Muscle of leg (tissue), 11 donors: Measurements from ENCODE around the gene PCCA. TPM values are rescaled to one million over a fixed set of nuclear protein-coding genes. Genes with fewer than 3 reads are reported as not detected.
A peak's percentile ranks its signal among the peaks of the same experiment; 100 is the strongest.

ENCODE experiments used
- DNase-seq: peaks from one replicate; pipeline ENCODE4 v3.0.0; 2013
- H3K27ac ChIP-seq: one replicate; pipeline ENCODE4 v1.5.1; 2013; ENCODE audit warnings: mild to moderate bottlenecking, low read length, control low read depth
- H3K27me3 ChIP-seq: one replicate; pipeline ENCODE4 v1.6.1; 2013; ENCODE audit warnings: low read length; ENCODE audit not compliant: control insufficient read depth, insufficient read depth
- H3K36me3 ChIP-seq: one replicate; pipeline ENCODE4 v1.6.1; 2013; ENCODE audit warnings: low read length; ENCODE audit not compliant: control insufficient read depth, insufficient read depth
- H3K4me1 ChIP-seq: one replicate; pipeline ENCODE4 v1.6.1; 2013; ENCODE audit warnings: low read length; ENCODE audit not compliant: control insufficient read depth, insufficient read depth
- H3K4me3 ChIP-seq: one replicate; pipeline ENCODE4 v1.5.1; 2013; ENCODE audit warnings: low read length, control low read depth
- H3K9me3 ChIP-seq: replicated peaks from 2 replicates; pipeline ENCODE4 v1.6.1; 2013; ENCODE audit warnings: low read depth, low read length; ENCODE audit not compliant: control insufficient read depth
- WGBS: methylation state at CpG from one replicate; pipeline ENCODE4 v1.1.5; 2013; ENCODE audit warnings: missing lambda C conversion rate; ENCODE audit not compliant: insufficient coverage; 5-methylcytosine and 5-hydroxymethylcytosine counted together
- polyA plus RNA-seq, 8 donors: library from polyadenylated mRNA; unstranded; fragments of 120-200 nt; gene quantifications; one replicate each; pipeline versions ENCODE4 v1.2.1 to v1.2.3, GENCODE V29; 2013; ENCODE audit warnings: inconsistent platforms in 1 of 8, low replicate concordance in 1 of 8; ENCODE audit not compliant: insufficient read length in 8 of 8, insufficient read depth in 1 of 8
- total RNA-seq: library from RNA; stranded (reverse); fragments of 120-200 nt; gene quantifications from one replicate; pipeline ENCODE4 v1.2.4, GENCODE V29; 2013

Gene PCCA
- total and polyA plus RNA-seq, 9 donors, result 23.9 to 35.5 (median 29.5) TPM

GRCh38 chr13:100461309-100462030 is 372.6 kb downstream of the PCCA start:
- Histone ChIP-seq H3K27me3 (no peaks in the 10 kb centered on the region), H3K36me3 (no peaks in the 10 kb centered on the region), H3K27ac (no peak overlapping the region), H3K4me1 (peaks cover 4% of the 10 kb centered on the region), H3K4me3 (no peak overlapping the region), H3K9me3 (peaks cover 8% of the 10 kb centered on the region)
- peak; percentile 43 for DNase-seq
- 40% methylated on average over 1 of the region's 5 CpGs for WGBS

- H3K9me3 ChIP-seq, result peaks cover 7% of the 10 kb centered on the region
- WGBS, result 30% methylated on average over 2 of the region's 4 CpGs
Measured at GRCh38 chr13:100464006-100464405, 375.1 kb downstream of the PCCA start.

GRCh38 chr13:100465558-100465957 is 376.7 kb downstream of the PCCA start:
- Histone ChIP-seq H3K27ac (no peak overlapping the region), H3K4me3 (no peak overlapping the region), H3K36me3 (no peaks in the 10 kb centered on the region), H3K9me3 (no peaks in the 10 kb centered on the region), H3K27me3 (no peaks in the 10 kb centered on the region), H3K4me1 (peaks cover 4% of the 10 kb centered on the region)
- no CpG with 5 or more reads among the region's 5 CpGs for WGBS
- DNase-seq, result no peak

More at GRCh38 chr13:100464006-100464405, 375.1 kb downstream of the PCCA start:
- Histone ChIP-seq H3K4me3 (no peak overlapping the region), H3K4me1 (peaks cover 4% of the 10 kb centered on the region), H3K27me3 (no peaks in the 10 kb centered on the region), H3K27ac (no peak overlapping the region), H3K36me3 (no peaks in the 10 kb centered on the region)
- DNase-seq, result no peak

- Histone ChIP-seq H3K4me3 (no peak overlapping the region), H3K9me3 (no peaks in the 10 kb centered on the region), H3K36me3 (no peaks in the 10 kb centered on the region), H3K27me3 (no peaks in the 10 kb centered on the region), H3K4me1 (no peaks in the 10 kb centered on the region), H3K27ac (no peak overlapping the region)
- DNase-seq, result no peak
- no CpG with 5 or more reads among the region's 5 CpGs for WGBS
Measured at GRCh38 chr13:100470866-100471505, 382.1 kb downstream of the PCCA start.

GRCh38 chr13:100473087-100473486 is 384.2 kb downstream of the PCCA start:
- 64% methylated on average over 10 of the region's 10 CpGs for WGBS

GRCh38 chr13:100473501-100474044 is 384.7 kb downstream of the PCCA start:
- WGBS, result 86% methylated on average over 2 of the region's 8 CpGs

More at GRCh38 chr13:100473087-100473486, 384.2 kb downstream of the PCCA start:
- Histone ChIP-seq H3K27ac (no peak overlapping the region), H3K4me1 (no peaks in the 10 kb centered on the region), H3K36me3 (no peaks in the 10 kb centered on the region), H3K27me3 (no peaks in the 10 kb centered on the region), H3K9me3 (no peaks in the 10 kb centered on the region), H3K4me3 (no peak overlapping the region)
- DNase-seq, result no peak

GRCh38 chr13:100476963-100477362 is 388.1 kb downstream of the PCCA start:
- no peak overlapping the region for H3K4me3 ChIP-seq

More at GRCh38 chr13:100473501-100474044, 384.7 kb downstream of the PCCA start:
- Histone ChIP-seq H3K27me3 (no peaks in the 10 kb centered on the region), H3K4me3 (no peak overlapping the region), H3K4me1 (no peaks in the 10 kb centered on the region), H3K9me3 (no peaks in the 10 kb centered on the region), H3K36me3 (no peaks in the 10 kb centered on the region), H3K27ac (no peak overlapping the region)
- no peak for DNase-seq

GRCh38 chr13:100478107-100478809 is 389.4 kb downstream of the PCCA start:
- WGBS, result 79% methylated on average over 11 of the region's 12 CpGs

More at GRCh38 chr13:100476963-100477362, 388.1 kb downstream of the PCCA start:
- no peaks in the 10 kb centered on the region for H3K36me3 ChIP-seq
- no CpG with 5 or more reads among the region's 5 CpGs for WGBS
- H3K4me1 ChIP-seq, result no peaks in the 10 kb centered on the region
- no peak overlapping the region for H3K27ac ChIP-seq
- no peaks in the 10 kb centered on the region for H3K9me3 ChIP-seq
- no peak for DNase-seq
- H3K27me3 ChIP-seq, result no peaks in the 10 kb centered on the region

GRCh38 chr13:100480676-100481075 is 391.8 kb downstream of the PCCA start:
- Histone ChIP-seq H3K27me3 (no peaks in the 10 kb centered on the region), H3K27ac (no peak overlapping the region), H3K4me3 (no peak overlapping the region), H3K4me1 (peaks cover 9% of the 10 kb centered on the region), H3K9me3 (no peaks in the 10 kb centered on the region), H3K36me3 (no peaks in the 10 kb centered on the region)
- 74% methylated on average over 5 of the region's 9 CpGs for WGBS
- peak; percentile 11 for DNase-seq

More at GRCh38 chr13:100478107-100478809, 389.4 kb downstream of the PCCA start:
- Histone ChIP-seq H3K27me3 (no peaks in the 10 kb centered on the region), H3K4me1 (peaks cover 2% of the 10 kb centered on the region), H3K36me3 (no peaks in the 10 kb centered on the region), H3K27ac (no peak overlapping the region), H3K4me3 (no peak overlapping the region), H3K9me3 (no peaks in the 10 kb centered on the region)
- DNase-seq, result no peak

- peak overlapping the region; percentile 16 for H3K27ac ChIP-seq
Measured at GRCh38 chr13:100483139-100483538, 394.2 kb downstream of the PCCA start.

More at GRCh38 chr13:100483139-100483538, 394.2 kb downstream of the PCCA start:
- Histone ChIP-seq H3K9me3 (no peaks in the 10 kb centered on the region), H3K36me3 (no peaks in the 10 kb centered on the region), H3K4me1 (peaks cover 9% of the 10 kb centered on the region), H3K27me3 (no peaks in the 10 kb centered on the region), H3K4me3 (no peak overlapping the region)
- DNase-seq, result peak; percentile 39
- 64% methylated on average over 4 of the region's 6 CpGs for WGBS
